22Rv1 (cell line): ENCODE results near the gene PHKB.

Experiments used
- CTCF ChIP-seq: fragments of 450-650 bp; IDR thresholded peaks from 2 replicates; pipeline ENCODE4 v1.5.1; 2017; ENCODE audit warnings: mild to moderate bottlenecking
- ZFX ChIP-seq: fragments of 450-650 bp; IDR thresholded peaks from 2 replicates; pipeline ENCODE4 v1.6.1; 2017; ENCODE audit warnings: antibody characterized with exemption, borderline replicate concordance

DNA sequence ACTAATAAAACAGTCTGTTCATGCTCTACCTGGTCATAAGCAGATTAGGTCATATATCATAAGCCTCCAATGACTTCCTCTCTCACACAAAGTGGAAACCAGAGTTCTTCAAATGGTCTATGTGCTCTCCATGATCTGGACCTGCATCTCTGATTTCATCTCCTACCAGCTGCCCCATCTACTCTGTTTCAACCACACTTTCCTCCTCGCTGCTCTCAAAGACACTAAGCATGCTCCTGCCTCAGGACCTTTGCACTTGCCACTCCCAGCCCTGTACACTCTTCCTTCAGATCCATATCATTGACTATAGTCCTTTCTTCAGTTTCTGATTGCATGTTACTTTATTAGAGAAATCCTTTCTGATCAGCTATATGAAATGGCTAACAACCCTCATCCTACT is 196.8 kb downstream of the PHKB start:
- TF ChIP-seq CTCF (no peak), ZFX (no peak)
